PFSK-1 (cell line): ENCODE measurements around the gene IGFALS.

Experiments
- FOXP2 ChIP-seq: optimal IDR thresholded peaks from 2 replicates; pipeline ENCODE3; 2011; ENCODE audit warnings: borderline replicate concordance, control low read depth, inconsistent platforms; ENCODE audit not compliant: insufficient read depth; ENCODE audit errors: extremely low read length, extremely low read depth
- POLR2AphosphoS5 ChIP-seq: IDR thresholded peaks from 2 replicates; pipeline ENCODE4 v1.6.1; 2012; ENCODE audit warnings: low read depth, mild to moderate bottlenecking, control low read depth, low read length, moderate library complexity
- REST ChIP-seq, 2 experiments: IDR thresholded peaks; 2 replicates each; pipeline versions ENCODE4 v1.6.1 to v1.8.0; 2011 to 2012; ENCODE audit warnings: low read depth in 2 of 2, low read length in 2 of 2, control low read depth in 1 of 2, inconsistent platforms in 1 of 2, mild to moderate bottlenecking in 1 of 2, moderate library complexity in 1 of 2; ENCODE audit not compliant: insufficient read depth in 1 of 2
- SIN3A ChIP-seq: IDR thresholded peaks from 2 replicates; pipeline ENCODE4 v1.6.1; 2012; ENCODE audit warnings: mild to moderate bottlenecking, low read length, moderate library complexity, borderline replicate concordance; ENCODE audit not compliant: insufficient read depth
- TAF1 ChIP-seq: IDR thresholded peaks from 2 replicates; pipeline ENCODE4 v1.6.1; 2012; ENCODE audit warnings: low read length, control low read depth, borderline replicate concordance; ENCODE audit not compliant: insufficient read depth

IGFALS gene

GRCh38 chr16:1766701-1767100 lies 26.8 kb downstream of the IGFALS start:
- no peak for TF ChIP-seq POLR2AphosphoS5
- no peak for TF ChIP-seq SIN3A
- no peak for TF ChIP-seq REST (IDR thresholded peaks at IDR 0.05; ENCODE audit: insufficient read depth in 1 of 2, low read depth in 2 of 2, low read length in 2 of 2)
- no peak for TF ChIP-seq TAF1
- no peak for TF ChIP-seq FOXP2

- TF ChIP-seq SIN3A (no peak), TAF1 (no peak), FOXP2 (no peak), POLR2AphosphoS5 (no peak), REST (IDR thresholded peaks at IDR 0.05; ENCODE audit: insufficient read depth in 1 of 2, low read depth in 2 of 2, low read length in 2 of 2) (no peak)
Measured at GRCh38 chr16:1766231-1766630, 27.3 kb downstream of the IGFALS start.

GRCh38 chr16:1765826-1766225 lies 27.7 kb downstream of the IGFALS start:
- no peak for TF ChIP-seq TAF1
- no peak for TF ChIP-seq FOXP2
- no peak for TF ChIP-seq SIN3A
- no peak for TF ChIP-seq REST (IDR thresholded peaks at IDR 0.05; ENCODE audit: insufficient read depth in 1 of 2, low read depth in 2 of 2, low read length in 2 of 2)
- no peak for TF ChIP-seq POLR2AphosphoS5

- TF ChIP-seq TAF1 (no peak), SIN3A (no peak)
Measured at GRCh38 chr16:1764971-1765370, 28.5 kb downstream of the IGFALS start.

GRCh38 chr16:1763521-1764511 lies 29.7 kb downstream of the IGFALS start:
- TF ChIP-seq REST (IDR thresholded peaks at IDR 0.05; ENCODE audit: insufficient read depth in 1 of 2, low read depth in 2 of 2, low read length in 2 of 2) (no peak), TAF1 (no peak), POLR2AphosphoS5 (no peak; the same call in none of the 2 replicates), FOXP2 (no peak), SIN3A (no peak)
